Vagina (tissue), 2 donors: ENCODE measurements around the gene NUDT6. TPM values are rescaled to one million over a fixed set of nuclear protein-coding genes. Genes with fewer than 3 reads are reported as not detected.
"Not testable (repeated sequence)": the region's sequence is repeated elsewhere in the genome, so short reads cannot be mapped to it uniquely, and the experiment has no call there.

Experiments
- DNase-seq, 2 donors: peaks; one replicate each; pipeline ENCODE4 v3.0.0-alpha.2; 2017; ENCODE audit errors: extremely low spot score in 2 of 2
- H3K27ac ChIP-seq: fragments of 200-600 bp; sonication (generic); one replicate; pipeline ENCODE4 v1.5.1; 2019
- H3K27me3 ChIP-seq: fragments of 200-600 bp; sonication (generic); one replicate; pipeline ENCODE4 v1.5.1; 2019
- H3K36me3 ChIP-seq, 2 donors: fragments of 200-600 bp; sonication (generic); one replicate each; pipeline ENCODE4 v1.5.1; 2017 to 2019
- H3K4me1 ChIP-seq: fragments of 200-600 bp; sonication (generic); one replicate; pipeline ENCODE4 v1.5.1; 2019
- H3K4me3 ChIP-seq, 2 donors: fragments of 200-600 bp; sonication (generic); 1 replicate in 1 of 2; 2 replicates in 1 of 2; pipeline ENCODE4 v1.5.1; 2016 to 2019
- H3K9me3 ChIP-seq: fragments of 200-600 bp; sonication (generic); one replicate; pipeline ENCODE4 v1.5.1; 2019
- CTCF ChIP-seq, 3 experiments: fragments of 450-650 bp in 2 of 3; fragments of 200-600 bp in 1 of 3; sonication (generic) in 1 of 3; IDR thresholded peaks; one replicate each; pipeline ENCODE4 v1.5.1; 2017 to 2019; ENCODE audit warnings: antibody characterized with exemption in 3 of 3, mild to moderate bottlenecking in 2 of 3, moderate library complexity in 2 of 3
- POLR2A ChIP-seq, 2 donors: fragments of 450-650 bp; IDR thresholded peaks; one replicate each; pipeline ENCODE4 v1.6.1; 2017; ENCODE audit warnings: antibody characterized with exemption in 2 of 2, mild to moderate bottlenecking in 2 of 2, moderate library complexity in 2 of 2
- POLR2AphosphoS5 ChIP-seq, 2 donors: sonication (generic); formaldehyde crosslinking; IDR thresholded peaks; one replicate each; pipeline ENCODE4 v1.9.0; 2017; ENCODE audit warnings: antibody characterized with exemption in 2 of 2, mild to moderate bottlenecking in 2 of 2, low read depth in 1 of 2; ENCODE audit not compliant: insufficient read depth in 1 of 2
- intact Hi-C: fragments of 100-400 bp; cut with DNase I; formaldehyde crosslinking; loops from one replicate; pipeline ENCODE4 v1.15.1; 2023
- total RNA-seq: library from RNA; depleted of rRNA; stranded (reverse); fragments of >200 nt; gene quantifications from one replicate; pipeline ENCODE4 v1.2.3, GENCODE V29; 2016

The NUDT6 gene
- total RNA-seq, 1 donor from 2014 or later = 3.2 TPM

DNA sequence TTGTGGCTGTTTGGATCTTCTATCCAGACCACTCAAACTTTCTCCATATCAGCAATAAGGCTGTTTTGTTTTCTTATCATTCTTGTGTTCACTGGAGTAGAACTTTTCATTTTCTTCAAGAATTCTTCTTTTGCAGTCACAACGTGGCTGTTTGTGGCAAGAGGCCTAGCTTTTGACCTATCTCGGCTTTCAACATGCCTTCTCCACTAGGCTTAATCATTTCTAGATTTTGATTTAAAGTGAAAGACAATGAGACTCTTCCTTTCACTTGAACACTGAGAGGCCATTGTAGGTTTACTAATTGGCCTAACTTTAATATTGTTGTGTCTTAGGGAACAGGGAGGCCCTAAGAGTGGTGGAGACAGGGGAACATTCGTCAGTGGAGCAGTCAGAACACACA, 76.6 kb downstream of the NUDT6 start:
- H3K4me1 ChIP-seq = peaks cover 9% of the 10 kb centered on the region
- no peak overlapping the region for H3K27ac ChIP-seq
- TF ChIP-seq POLR2AphosphoS5 (IDR thresholded peaks at IDR 0.05; ENCODE audit: insufficient read depth in 1 of 2, low read depth in 1 of 2) (no peak), CTCF (IDR thresholded peaks at IDR 0.05) (no peak), POLR2A (IDR thresholded peaks at IDR 0.05) (no peak)
- no peak overlapping the region for H3K4me3 ChIP-seq
- no peaks in the 10 kb centered on the region for H3K9me3 ChIP-seq
- intact Hi-C loops = no loop called here
- H3K27me3 ChIP-seq = no peaks in the 10 kb centered on the region
- DNase-seq = no peak
- no peaks in the 10 kb centered on the region for H3K36me3 ChIP-seq

DNA sequence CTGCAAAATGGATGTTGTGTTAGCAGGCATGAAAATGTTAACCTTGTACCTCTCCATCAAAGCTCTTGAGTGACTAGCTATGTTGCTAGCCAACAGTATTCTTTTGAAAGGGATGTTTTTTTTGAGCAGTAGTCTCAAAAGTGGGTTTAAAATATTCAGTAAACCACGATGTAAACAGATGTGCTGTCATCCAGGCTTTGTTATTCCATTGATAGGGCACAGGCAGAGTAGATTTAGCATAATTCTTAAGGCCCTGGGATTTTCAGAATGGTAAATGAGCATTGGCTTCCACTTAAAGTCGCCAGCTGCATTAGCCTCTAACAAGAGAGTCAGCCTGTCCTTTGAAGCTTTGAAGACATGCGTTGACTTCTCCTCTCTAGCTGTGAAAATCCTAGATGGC, 77.3 kb downstream of the NUDT6 start:
- no peaks in the 10 kb centered on the region for H3K9me3 ChIP-seq
- no peak overlapping the region for H3K27ac ChIP-seq
- intact Hi-C loops = no loop called here
- H3K4me1 ChIP-seq = peaks cover 9% of the 10 kb centered on the region
- H3K4me3 ChIP-seq = no peak overlapping the region
- no peaks in the 10 kb centered on the region for H3K36me3 ChIP-seq
- DNase-seq = no peak
- TF ChIP-seq CTCF (IDR thresholded peaks at IDR 0.05) (no peak), POLR2A (IDR thresholded peaks at IDR 0.05) (no peak), POLR2AphosphoS5 (IDR thresholded peaks at IDR 0.05; ENCODE audit: insufficient read depth in 1 of 2, low read depth in 1 of 2) (no peak)
- H3K27me3 ChIP-seq = no peaks in the 10 kb centered on the region

DNA sequence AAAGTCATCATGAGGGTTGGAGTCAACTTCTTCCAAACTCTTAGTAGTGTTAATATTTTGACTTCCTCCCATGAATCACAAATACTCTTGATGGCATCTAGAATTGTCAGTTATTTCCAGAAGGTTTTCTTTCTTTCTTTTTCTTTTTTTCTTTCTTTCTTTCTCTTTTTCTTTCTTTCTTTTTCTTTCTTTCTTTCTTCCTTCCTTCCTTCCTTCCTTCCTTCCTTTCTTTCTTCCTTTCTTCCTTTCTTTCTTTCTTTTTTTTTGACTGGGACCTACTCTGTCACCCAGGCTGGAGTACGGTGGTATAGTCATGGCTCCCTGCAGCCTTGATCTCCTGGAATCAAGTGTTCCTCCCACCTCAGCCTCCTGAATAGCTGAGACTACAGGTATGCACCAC, 78.0 kb downstream of the NUDT6 start:
- DNase-seq, H3K27me3 ChIP-seq, H3K36me3 ChIP-seq, H3K4me1 ChIP-seq, H3K27ac ChIP-seq, H3K4me3 ChIP-seq, intact Hi-C loops, H3K9me3 ChIP-seq: not testable (repeated sequence)

GRCh38 chr4:122842984-122843531, 79.3 kb downstream of the NUDT6 start:
- intact Hi-C loops = no loop called here
- no peak for TF ChIP-seq POLR2A (IDR thresholded peaks at IDR 0.05)
- no peak for TF ChIP-seq CTCF (IDR thresholded peaks at IDR 0.05)
- no peak for TF ChIP-seq POLR2AphosphoS5 (IDR thresholded peaks at IDR 0.05; ENCODE audit: insufficient read depth in 1 of 2, low read depth in 1 of 2)
- Histone ChIP-seq H3K4me3 (no peak overlapping the region), H3K4me1 (peaks cover 9% of the 10 kb centered on the region), H3K27ac (no peak overlapping the region), H3K27me3 (no peaks in the 10 kb centered on the region), H3K9me3 (no peaks in the 10 kb centered on the region), H3K36me3 (no peaks in the 10 kb centered on the region)
- DNase-seq = no peak

Other genes starting within 250 kb of the NUDT6 start
- 2.2 TPM for gene BBS12, start 189.9 kb downstream of the NUDT6 start, total RNA-seq
- gene FGF2, start 95.8 kb downstream of the NUDT6 start, total RNA-seq = 12.0 TPM